DMS53 treated with DMSO at 0.1 percent for 48 hours (cell line): ENCODE data around the gene GAPT.

Source experiments
- DNase-seq: peaks from one replicate; lab custom pipeline; 2025; ENCODE audit not compliant: unreplicated experiment; lab: John Stamatoyannopoulos, UW

The GAPT gene

GRCh38 chr5:58491216-58491892, at the start of gene GAPT:
TSS of gene GAPT (plus strand) at chr5:58491435. CDS start at chr5:58494537, 3,102 bp downstream.
- no peak for DNase-seq

DNA sequence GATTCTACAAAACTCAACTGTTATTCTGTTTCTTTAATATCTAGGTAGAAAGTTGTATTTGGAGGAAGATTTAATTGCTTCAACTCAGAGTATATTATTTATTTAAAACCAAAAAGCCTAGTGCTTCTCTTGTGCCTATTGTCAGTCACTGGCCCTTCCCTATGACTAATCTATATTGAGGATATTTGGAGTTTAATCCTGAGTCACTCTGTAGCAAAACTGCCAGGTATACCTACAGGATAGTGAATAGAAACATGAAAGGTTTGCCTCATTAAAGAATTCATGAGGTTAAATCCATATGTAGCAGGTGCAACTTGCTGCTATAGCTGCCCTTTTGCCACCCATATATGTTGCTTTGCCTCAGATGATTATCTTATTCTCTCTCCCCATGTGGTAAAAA, 46.4 kb upstream of the GAPT start:
- DNase-seq: no peak

- no peak for DNase-seq
Measured at GRCh38 chr5:58446024-58446423, 45.2 kb upstream of the GAPT start.

GRCh38 chr5:58447226-58447625, 44.0 kb upstream of the GAPT start:
- DNase-seq: no peak

- no peak for DNase-seq
Measured at GRCh38 chr5:58450018-58450417, 41.2 kb upstream of the GAPT start.

DNA sequence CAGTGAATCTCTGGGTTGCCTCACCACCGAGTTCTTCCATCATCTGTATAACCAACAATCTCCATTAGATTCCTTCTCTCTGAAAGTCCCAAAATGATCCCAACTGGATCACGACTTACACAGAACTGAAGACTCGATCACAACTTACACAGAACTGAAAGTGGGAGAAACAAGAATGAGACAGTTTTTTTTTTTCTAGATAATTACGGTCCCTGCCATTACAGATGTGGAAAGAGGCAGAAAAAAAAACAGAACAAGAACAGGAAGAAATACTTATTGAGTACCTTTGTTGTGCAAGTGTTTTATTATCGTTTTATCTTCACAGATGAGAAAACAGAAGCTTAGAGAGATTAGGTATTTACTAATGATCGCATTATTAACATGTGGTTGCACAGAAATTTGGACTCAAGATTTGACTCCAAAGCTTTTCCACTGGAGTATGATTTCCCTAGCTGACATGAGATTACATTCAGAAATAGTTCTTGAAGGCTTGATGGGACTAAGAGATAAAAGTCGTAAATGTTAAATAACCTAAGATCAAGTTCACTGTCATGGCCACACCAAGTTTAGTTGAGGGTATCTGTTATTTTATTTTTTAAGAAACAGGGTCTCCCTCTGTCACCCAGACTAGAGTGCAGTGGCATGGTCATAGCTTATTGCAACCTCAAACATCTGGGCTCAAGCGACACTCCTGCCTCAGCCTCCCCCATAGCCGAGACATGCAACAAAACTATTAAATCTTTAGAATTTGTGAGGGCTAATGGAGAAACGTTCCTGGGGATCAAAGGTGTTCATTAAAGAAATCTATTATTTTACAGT, 40.2 kb upstream of the GAPT start:
- no peak for DNase-seq

GRCh38 chr5:58451732-58452565, 39.3 kb upstream of the GAPT start:
- no peak for DNase-seq

- no peak for DNase-seq
Measured at GRCh38 chr5:58452566-58453258, 38.5 kb upstream of the GAPT start.

DNA sequence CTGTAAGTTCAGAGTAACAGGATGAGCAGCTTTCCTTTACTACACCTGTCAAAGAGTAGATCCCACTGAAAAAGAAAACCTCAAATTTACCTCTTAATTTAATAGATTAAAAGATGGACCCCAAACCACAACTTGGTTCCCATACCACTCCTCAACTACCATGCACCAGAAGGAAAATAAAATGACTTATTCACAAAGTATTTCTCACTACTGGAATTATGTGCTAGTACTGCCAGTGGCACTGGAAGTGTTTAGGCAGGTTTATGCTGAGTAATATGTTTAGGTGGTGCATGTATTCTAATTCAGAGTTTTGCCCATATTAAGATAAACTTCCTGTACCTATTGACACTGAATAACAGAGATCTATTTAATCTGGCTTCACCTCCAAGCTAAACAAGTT, 37.9 kb upstream of the GAPT start:
- no peak for DNase-seq

GRCh38 chr5:58454025-58454424, 37.2 kb upstream of the GAPT start:
- no peak for DNase-seq

DNA sequence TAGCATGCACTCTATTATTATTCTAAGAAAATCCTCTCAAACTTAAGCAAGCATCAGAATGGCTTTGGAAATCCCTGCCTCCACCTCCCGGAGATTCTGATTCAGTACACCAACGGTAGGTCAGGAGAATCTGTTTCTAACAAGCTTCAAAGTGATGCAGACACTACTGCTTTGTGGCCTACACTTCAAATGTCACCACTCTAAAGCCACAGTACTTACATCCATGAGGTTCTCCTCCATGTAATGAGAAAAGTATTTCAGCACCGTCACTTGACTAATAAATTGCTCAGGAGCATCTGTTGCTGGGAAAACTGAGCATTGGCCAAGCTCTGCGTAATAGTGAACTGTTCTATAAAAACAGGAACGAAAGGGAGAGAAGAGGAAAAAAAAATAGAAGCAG, 36.2 kb upstream of the GAPT start:
- DNase-seq: no peak

DNA sequence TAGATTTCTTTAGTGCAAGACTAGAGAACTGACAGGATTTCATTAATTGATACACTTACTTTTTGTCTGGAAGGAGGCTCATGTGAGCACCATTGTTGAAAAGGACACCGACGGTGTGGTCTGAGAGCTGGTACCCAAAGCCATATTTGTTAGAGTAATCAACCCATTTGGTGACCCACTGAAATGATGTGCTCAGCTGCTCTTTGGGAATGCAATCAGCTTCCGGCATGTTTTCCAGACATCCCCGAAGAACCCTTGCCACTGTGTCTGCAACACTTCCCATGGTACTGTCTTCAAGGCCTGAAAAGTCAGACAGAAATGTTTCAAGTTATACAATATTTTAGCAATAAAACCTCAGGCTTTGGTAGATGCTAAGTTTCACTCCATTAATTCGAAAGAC, 35.8 kb upstream of the GAPT start:
- no peak for DNase-seq

DNA sequence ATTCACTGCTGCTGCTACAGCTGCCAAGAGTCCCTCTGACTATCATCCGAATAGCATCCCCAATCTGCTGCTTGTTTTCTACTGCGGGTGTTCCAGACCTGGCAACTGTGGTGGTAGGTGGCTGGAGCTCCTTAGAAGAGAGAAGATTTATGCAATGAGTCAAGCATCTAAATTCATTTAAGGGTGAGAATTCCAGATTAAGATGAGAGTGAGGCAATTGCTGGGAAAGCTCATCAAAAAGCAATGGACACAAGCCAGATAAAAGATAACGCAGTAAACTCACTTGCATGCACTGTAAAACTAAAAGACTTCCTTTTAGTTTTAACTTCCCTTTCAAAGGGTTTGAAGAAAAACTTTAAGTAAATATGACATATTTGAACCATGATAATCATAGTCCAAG, 35.2 kb upstream of the GAPT start:
- DNase-seq: no peak

DNA sequence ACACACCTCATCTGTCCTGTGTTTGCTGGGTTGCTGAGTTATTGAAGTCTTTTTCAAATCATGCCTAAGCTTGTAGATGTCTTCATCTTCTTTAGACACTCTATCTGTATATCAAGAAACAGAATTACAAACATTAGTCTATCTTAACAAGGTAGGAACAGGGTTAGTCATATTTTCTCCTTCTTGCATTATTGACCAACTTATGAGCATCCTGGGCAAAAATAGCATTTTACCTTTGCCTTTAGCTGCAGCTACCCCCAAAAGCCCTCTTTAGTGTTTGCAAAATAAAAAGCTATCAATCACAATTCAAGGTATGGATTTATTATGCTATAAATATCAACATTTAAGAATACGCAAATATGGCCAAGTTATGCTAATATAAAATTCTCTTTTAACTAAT, 34.7 kb upstream of the GAPT start:
- no peak for DNase-seq

GRCh38 chr5:58457050-58457449, 34.2 kb upstream of the GAPT start:
- DNase-seq: no peak

DNA sequence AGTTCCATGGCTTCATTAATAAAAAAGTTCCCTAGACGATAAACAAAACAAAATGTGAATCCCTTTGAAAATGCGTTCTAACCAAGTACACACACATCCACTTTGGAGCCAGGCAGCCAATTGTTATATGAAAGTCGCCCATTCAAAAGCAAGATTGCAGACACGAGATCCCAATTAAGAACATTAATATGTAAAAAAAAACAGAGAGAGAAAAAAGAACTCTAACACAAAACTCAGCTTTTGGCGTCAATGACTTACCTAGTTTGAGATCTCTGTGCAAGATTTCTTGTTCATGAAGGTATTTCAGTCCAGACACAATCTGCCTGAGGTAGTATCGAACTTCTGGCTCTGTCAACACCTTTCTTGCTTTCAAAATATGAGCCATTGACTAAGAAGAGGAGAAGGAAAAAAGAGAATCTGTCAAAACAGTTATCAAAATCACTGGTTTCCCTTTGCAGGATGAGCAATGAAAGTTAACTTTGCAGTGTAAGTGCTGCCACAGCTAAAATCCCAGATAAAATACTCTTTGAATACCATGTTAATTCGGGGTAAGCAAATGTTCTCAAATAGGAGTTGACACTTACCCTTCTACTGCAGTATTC, 33.0 kb upstream of the GAPT start:
- no peak for DNase-seq

- no peak for DNase-seq
Measured at GRCh38 chr5:58458743-58459145, 32.5 kb upstream of the GAPT start.

GRCh38 chr5:58459146-58460001, 31.9 kb upstream of the GAPT start:
- peak; percentile 17 for DNase-seq

DNA sequence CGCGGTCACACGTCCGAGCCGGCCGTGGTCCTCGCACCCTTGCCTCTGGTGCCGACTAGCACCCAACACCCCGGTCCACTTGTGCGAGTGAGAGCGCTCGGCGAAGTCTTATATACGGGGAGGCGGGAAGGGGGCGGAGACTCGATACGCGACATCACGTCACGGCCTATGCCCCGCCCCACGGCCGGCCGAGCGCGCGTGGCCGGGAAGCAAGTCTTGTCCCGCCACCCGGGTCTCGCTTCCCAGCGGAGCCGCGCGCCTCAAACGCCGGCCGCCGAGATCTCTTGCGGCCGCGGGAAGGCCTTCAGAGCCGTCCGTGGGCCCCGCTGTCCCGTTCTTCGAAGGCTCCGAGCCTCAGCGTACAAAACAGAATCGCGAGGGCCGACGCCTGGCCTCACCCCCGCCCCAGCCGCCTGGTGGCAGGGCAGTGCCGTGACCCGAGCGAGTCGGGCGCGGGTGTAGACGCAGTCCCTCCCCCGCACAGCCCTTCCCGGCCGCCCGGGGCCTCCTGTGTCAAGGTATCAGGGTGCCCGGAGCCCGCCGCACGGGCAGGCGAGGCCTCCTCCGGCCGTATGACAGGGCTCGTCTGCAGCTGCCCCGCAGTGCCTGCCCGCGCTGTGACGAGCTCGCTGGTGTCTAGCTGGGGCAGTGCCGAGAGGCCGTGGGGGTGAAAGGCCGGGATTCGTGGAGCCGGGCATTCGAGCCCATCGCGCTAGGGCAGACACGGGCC, 31.1 kb upstream of the GAPT start, which contains the start of gene PLK2:
Gene PLK2 (minus strand): TSS at position 85 of the 730 bp plus-strand sequence. CDS start 127 bp downstream, outside the sequence.
- DNase-seq: peak; percentile 82
